ENCODE results near the gene SLC38A5.
"Not testable (repeated sequence)": the region's sequence is repeated elsewhere in the genome, so short reads cannot be mapped to it uniquely, and the experiment has no call there.

SLC38A5 gene

DNA sequence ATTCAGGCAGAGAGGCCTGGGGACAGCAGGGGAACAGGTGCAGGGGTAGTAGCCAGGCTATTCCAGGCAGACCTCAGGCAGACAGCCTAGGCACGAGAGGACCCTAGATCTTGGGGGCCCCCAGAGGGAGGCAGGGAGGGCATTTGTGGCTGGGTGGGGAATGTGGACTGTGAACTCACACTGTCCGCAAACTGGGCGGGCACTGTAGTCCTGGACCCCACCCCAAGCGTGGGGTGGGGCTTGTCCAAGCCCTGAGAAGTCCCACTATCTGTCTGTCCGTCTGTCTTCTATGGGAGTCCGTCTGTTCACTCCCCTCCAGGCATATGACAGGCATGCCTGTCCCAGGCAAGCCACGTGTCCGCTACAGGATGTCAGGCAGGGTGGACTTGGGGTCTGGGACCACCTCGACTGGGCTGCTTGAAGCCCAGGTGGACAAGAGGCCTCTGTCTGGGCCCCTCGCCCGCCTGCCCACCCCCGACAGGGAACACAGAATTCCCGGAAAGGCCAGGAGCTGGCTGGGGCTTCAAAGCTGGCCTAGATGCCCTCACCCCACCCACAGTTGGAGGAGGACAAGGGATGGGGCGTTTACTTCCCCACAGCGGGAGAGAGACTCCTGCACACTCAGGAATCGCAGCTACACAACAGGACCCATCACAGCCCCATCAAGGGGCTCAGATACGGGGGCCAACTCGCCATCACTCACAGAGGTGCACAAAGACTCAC lies at the start of gene SLC38A5:
TSS of gene SLC38A5 (minus strand) at position 151 of the 723 bp plus-strand sequence. CDS start 2,336 bp downstream, outside the sequence.
- no peak for ATAC-seq
- TF ChIP-seq, protein P1, sequence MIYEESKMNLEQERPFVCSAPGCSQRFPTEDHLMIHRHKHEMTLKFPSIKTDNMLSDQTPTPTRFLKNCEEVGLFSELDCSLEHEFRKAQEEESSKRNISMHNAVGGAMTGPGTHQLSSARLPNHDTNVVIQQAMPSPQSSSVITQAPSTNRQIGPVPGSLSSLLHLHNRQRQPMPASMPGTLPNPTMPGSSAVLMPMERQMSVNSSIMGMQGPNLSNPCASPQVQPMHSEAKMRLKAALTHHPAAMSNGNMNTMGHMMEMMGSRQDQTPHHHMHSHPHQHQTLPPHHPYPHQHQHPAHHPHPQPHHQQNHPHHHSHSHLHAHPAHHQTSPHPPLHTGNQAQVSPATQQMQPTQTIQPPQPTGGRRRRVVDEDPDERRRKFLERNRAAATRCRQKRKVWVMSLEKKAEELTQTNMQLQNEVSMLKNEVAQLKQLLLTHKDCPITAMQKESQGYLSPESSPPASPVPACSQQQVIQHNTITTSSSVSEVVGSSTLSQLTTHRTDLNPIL (CRISPR knock-in tag; IDR thresholded peaks at IDR 0.05; ENCODE audit: low read depth): no peak
- TF ChIP-seq OSR1 (CRISPR knock-in tag; IDR thresholded peaks at IDR 0.05): no peak
- TF ChIP-seq, protein P2, sequence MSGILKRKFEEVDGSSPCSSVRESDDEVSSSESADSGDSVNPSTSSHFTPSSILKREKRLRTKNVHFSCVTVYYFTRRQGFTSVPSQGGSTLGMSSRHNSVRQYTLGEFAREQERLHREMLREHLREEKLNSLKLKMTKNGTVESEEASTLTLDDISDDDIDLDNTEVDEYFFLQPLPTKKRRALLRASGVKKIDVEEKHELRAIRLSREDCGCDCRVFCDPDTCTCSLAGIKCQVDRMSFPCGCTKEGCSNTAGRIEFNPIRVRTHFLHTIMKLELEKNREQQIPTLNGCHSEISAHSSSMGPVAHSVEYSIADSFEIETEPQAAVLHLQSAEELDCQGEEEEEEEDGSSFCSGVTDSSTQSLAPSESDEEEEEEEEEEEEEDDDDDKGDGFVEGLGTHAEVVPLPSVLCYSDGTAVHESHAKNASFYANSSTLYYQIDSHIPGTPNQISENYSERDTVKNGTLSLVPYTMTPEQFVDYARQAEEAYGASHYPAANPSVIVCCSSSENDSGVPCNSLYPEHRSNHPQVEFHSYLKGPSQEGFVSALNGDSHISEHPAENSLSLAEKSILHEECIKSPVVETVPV (CRISPR knock-in tag; IDR thresholded peaks at IDR 0.05): no peak
- TF ChIP-seq ZFP30 (CRISPR knock-in tag; IDR thresholded peaks at IDR 0.05): no peak
- TF ChIP-seq ZNF565 (CRISPR knock-in tag; conservative IDR thresholded peaks at IDR 0.05; ENCODE audit: low read depth): no peak
- TF ChIP-seq, protein P3, sequence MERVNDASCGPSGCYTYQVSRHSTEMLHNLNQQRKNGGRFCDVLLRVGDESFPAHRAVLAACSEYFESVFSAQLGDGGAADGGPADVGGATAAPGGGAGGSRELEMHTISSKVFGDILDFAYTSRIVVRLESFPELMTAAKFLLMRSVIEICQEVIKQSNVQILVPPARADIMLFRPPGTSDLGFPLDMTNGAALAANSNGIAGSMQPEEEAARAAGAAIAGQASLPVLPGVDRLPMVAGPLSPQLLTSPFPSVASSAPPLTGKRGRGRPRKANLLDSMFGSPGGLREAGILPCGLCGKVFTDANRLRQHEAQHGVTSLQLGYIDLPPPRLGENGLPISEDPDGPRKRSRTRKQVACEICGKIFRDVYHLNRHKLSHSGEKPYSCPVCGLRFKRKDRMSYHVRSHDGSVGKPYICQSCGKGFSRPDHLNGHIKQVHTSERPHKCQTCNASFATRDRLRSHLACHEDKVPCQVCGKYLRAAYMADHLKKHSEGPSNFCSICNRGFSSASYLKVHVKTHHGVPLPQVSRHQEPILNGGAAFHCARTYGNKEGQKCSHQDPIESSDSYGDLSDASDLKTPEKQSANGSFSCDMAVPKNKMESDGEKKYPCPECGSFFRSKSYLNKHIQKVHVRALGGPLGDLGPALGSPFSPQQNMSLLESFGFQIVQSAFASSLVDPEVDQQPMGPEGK (CRISPR knock-in tag; IDR thresholded peaks at IDR 0.05; ENCODE audit: borderline replicate concordance): no peak
- no peak for TF ChIP-seq CSDC2 (CRISPR knock-in tag; IDR thresholded peaks at IDR 0.05)
- TF ChIP-seq, protein P4, sequence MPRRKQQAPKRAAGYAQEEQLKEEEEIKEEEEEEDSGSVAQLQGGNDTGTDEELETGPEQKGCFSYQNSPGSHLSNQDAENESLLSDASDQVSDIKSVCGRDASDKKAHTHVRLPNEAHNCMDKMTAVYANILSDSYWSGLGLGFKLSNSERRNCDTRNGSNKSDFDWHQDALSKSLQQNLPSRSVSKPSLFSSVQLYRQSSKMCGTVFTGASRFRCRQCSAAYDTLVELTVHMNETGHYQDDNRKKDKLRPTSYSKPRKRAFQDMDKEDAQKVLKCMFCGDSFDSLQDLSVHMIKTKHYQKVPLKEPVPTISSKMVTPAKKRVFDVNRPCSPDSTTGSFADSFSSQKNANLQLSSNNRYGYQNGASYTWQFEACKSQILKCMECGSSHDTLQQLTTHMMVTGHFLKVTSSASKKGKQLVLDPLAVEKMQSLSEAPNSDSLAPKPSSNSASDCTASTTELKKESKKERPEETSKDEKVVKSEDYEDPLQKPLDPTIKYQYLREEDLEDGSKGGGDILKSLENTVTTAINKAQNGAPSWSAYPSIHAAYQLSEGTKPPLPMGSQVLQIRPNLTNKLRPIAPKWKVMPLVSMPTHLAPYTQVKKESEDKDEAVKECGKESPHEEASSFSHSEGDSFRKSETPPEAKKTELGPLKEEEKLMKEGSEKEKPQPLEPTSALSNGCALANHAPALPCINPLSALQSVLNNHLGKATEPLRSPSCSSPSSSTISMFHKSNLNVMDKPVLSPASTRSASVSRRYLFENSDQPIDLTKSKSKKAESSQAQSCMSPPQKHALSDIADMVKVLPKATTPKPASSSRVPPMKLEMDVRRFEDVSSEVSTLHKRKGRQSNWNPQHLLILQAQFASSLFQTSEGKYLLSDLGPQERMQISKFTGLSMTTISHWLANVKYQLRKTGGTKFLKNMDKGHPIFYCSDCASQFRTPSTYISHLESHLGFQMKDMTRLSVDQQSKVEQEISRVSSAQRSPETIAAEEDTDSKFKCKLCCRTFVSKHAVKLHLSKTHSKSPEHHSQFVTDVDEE (CRISPR knock-in tag; IDR thresholded peaks at IDR 0.05): no peak
- no peak for TF ChIP-seq ARNTL (CRISPR knock-in tag; IDR thresholded peaks at IDR 0.05; ENCODE audit: borderline replicate concordance, low read depth)
- no peak for TF ChIP-seq ZNF8 (CRISPR knock-in tag; IDR thresholded peaks at IDR 0.05)

DNA sequence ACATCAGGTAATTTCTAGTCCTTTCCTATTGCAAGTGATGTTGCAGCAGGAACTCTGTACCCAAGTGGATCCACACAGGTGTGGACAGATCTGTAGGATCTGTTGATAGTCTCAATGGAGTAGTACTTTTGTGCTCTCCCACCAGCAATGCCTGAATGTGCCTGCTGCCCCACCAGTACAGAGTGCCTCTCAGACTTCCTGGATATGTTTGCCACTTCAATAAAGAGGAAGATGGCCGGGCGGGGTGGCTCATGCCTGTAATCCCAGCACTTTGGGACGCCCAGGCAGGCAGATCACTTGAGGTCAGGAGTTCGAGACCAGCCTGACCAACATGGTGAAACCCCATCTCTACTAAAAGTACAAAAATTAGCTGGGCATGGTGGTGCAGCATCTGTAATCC lies 49.4 kb upstream of the SLC38A5 start:
- ATAC-seq: not testable (repeated sequence)

DNA sequence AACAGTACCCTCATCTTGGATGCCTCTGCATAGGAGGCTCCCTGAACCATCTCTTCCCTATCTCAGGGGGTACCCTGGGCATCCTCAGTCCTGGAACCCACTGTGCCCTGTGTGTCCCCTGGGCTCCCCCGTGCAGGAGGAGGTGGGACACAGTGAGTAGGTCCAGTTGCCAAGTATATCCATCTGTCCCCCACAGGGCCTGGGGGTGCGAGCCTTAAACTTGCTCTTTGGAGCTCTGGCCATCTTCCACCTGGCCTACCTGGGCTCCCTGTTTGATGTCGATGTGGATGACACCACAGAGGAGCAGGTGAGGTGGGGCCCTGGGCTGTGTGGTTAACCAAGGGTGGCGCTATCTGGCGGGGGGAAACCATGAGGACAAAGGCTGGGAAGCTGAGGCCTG lies 46.9 kb upstream of the SLC38A5 start:
- no peak for ATAC-seq
- TF ChIP-seq, protein P1 (CRISPR knock-in tag; IDR thresholded peaks at IDR 0.05; ENCODE audit: low read depth): no peak
- TF ChIP-seq GLIS3 (CRISPR knock-in tag; IDR thresholded peaks at IDR 0.05): no peak
- TF ChIP-seq ZNF8 (CRISPR knock-in tag; IDR thresholded peaks at IDR 0.05): no peak
- TF ChIP-seq ZFP30 (CRISPR knock-in tag; IDR thresholded peaks at IDR 0.05): no peak
- TF ChIP-seq OSR1 (CRISPR knock-in tag; IDR thresholded peaks at IDR 0.05): no peak
- no peak for TF ChIP-seq BACH2 (CRISPR knock-in tag; IDR thresholded peaks at IDR 0.05; ENCODE audit: borderline replicate concordance)
- TF ChIP-seq, protein P4 (CRISPR knock-in tag; IDR thresholded peaks at IDR 0.05): no peak
- no peak for TF ChIP-seq ZC3H10 (CRISPR knock-in tag; IDR thresholded peaks at IDR 0.05)
- TF ChIP-seq SNAI2 (CRISPR knock-in tag; IDR thresholded peaks at IDR 0.05): no peak
- TF ChIP-seq, protein P2 (CRISPR knock-in tag; IDR thresholded peaks at IDR 0.05): no peak
- TF ChIP-seq ESRRG (CRISPR knock-in tag; IDR thresholded peaks at IDR 0.05): no peak
- TF ChIP-seq TCF4 (CRISPR knock-in tag; IDR thresholded peaks at IDR 0.05; ENCODE audit: borderline replicate concordance): no peak
- no peak for TF ChIP-seq ISL1 (CRISPR knock-in tag; IDR thresholded peaks at IDR 0.05)
- no peak for TF ChIP-seq CSDC2 (CRISPR knock-in tag; IDR thresholded peaks at IDR 0.05)
